OCI-LY7 (cell line): ENCODE data around the gene FRRS1L. TPM values are rescaled to one million over a fixed set of nuclear protein-coding genes. Genes with fewer than 3 reads are reported as not detected.

Experiments used
- BruUV-seq: library from RNA; stranded (reverse); fragments of 400-500 nt; replicated peaks from 2 replicates; lab custom pipeline; 2021; lab: Mats Ljungman, UMichigan
- CTCF ChIA-PET: fragments of 300-600 bp; sonication (Branson Sonifier 250); formaldehyde crosslinking; loops from one replicate; lab custom pipeline; 2022; ENCODE audit warnings: antibody characterized with exemption; ENCODE audit not compliant: unreplicated experiment; lab: Charles Lee
- POLR2A ChIA-PET: fragments of 300-600 bp; sonication (Branson Sonifier 250); formaldehyde crosslinking; loops from one replicate; lab custom pipeline; 2022; ENCODE audit warnings: antibody characterized with exemption; lab: Charles Lee
- DNase-seq: peaks from one replicate; pipeline ENCODE4 v3.0.0-alpha.2; 2015; ENCODE audit warnings: low spot score
- H2AFZ ChIP-seq: fragments of 200-600 bp; sonication (generic), shearing (Covaris generic); 2 replicates; pipeline ENCODE4 v1.6.1; 2014; ENCODE audit warnings: mild to moderate bottlenecking, antibody characterized with exemption, low read length, moderate library complexity
- H3K27ac ChIP-seq: fragments of 200-600 bp; sonication (generic); 2 replicates; pipeline ENCODE4 v1.5.1; 2014; ENCODE audit warnings: mixed run types, low read depth, mild to moderate bottlenecking, moderate library complexity, low read length, inconsistent platforms; ENCODE audit not compliant: poor library complexity, severe bottlenecking
- H3K36me3 ChIP-seq: fragments of 200-600 bp; sonication (generic); 2 replicates; pipeline ENCODE4 v1.6.1; 2014; ENCODE audit warnings: mild to moderate bottlenecking, antibody characterized with exemption, low read length, moderate library complexity, mixed read lengths; ENCODE audit not compliant: insufficient read depth
- H3K4me1 ChIP-seq: fragments of 200-600 bp; sonication (generic); 2 replicates; pipeline ENCODE4 v1.5.1; 2014; ENCODE audit warnings: mild to moderate bottlenecking, low read length; ENCODE audit not compliant: insufficient read depth, poor library complexity, severe bottlenecking
- H3K4me2 ChIP-seq: fragments of 200-600 bp; sonication (generic); 2 replicates; pipeline ENCODE4 v1.6.1; 2014; ENCODE audit warnings: mild to moderate bottlenecking, low read length
- H3K4me3 ChIP-seq: fragments of 200-600 bp; sonication (generic); 2 replicates; pipeline ENCODE4 v1.5.1; 2014; ENCODE audit warnings: mild to moderate bottlenecking, low read depth, low read length; ENCODE audit not compliant: poor library complexity, severe bottlenecking
- H3K79me2 ChIP-seq: fragments of 200-600 bp; sonication (generic); 2 replicates; pipeline ENCODE4 v1.6.1; 2016; ENCODE audit warnings: low read depth, mild to moderate bottlenecking, low read length, moderate library complexity, mixed read lengths; ENCODE audit not compliant: insufficient read depth
- H3K9me2 ChIP-seq: fragments of 200-600 bp; sonication (generic); 2 replicates; pipeline ENCODE4 v1.6.1; 2016; ENCODE audit warnings: mild to moderate bottlenecking, low read length, mixed read lengths; ENCODE audit not compliant: insufficient read depth
- H3K9me3 ChIP-seq: fragments of 200-600 bp; sonication (generic); 2 replicates; pipeline ENCODE4 v1.6.1; 2014; ENCODE audit warnings: mild to moderate bottlenecking, mixed run types, low read length, mixed read lengths
- H4K20me1 ChIP-seq: fragments of 200-600 bp; sonication (generic); 2 replicates; pipeline ENCODE4 v1.6.1; 2014; ENCODE audit warnings: mild to moderate bottlenecking, antibody characterized with exemption, low read length, moderate library complexity, mixed read lengths; ENCODE audit not compliant: insufficient read depth
- CTCF ChIP-seq: fragments of 200-600 bp; sonication (generic); conservative IDR thresholded peaks from 2 replicates; pipeline ENCODE4 v1.5.1; 2014; ENCODE audit warnings: mild to moderate bottlenecking, antibody characterized with exemption, low read length, moderate library complexity, mixed read lengths
- EZH2phosphoT487 ChIP-seq: fragments of 200-600 bp; sonication (generic); IDR thresholded peaks from 2 replicates; pipeline ENCODE4 v1.6.1; 2018; ENCODE audit warnings: low read depth, borderline replicate concordance, mild to moderate bottlenecking, mixed run types, antibody characterized with exemption, low read length, moderate library complexity, mixed read lengths
- intact Hi-C: fragments of 100-400 bp; cut with micrococcal nuclease; formaldehyde crosslinking; loops from one replicate; pipeline ENCODE4 v1.10.0; 2022; ENCODE audit not compliant: unreplicated experiment
- total RNA-seq, 2 experiments: library from RNA; depleted of rRNA in 1 of 2; stranded (reverse); fragments of >200 nt in 1 of 2; shearing (Covaris generic) in 1 of 2; gene quantifications; 2 replicates each; pipeline ENCODE4 v1.2.3, GENCODE V29; 2014 to 2022

FRRS1L gene
- total RNA-seq, 2 experiments from 2014 or later = not detected

- H3K9me3 ChIP-seq = no peaks in the 10 kb centered on the region
- no peak overlapping the region for H3K4me2 ChIP-seq
- no peaks in the 10 kb centered on the region for H3K79me2 ChIP-seq
- H3K9me2 ChIP-seq = no peaks in the 10 kb centered on the region
- H3K27ac ChIP-seq = no peak overlapping the region
- no peak for DNase-seq
- no peak for TF ChIP-seq EZH2phosphoT487
- no peak for TF ChIP-seq CTCF
- H4K20me1 ChIP-seq = no peaks in the 10 kb centered on the region
- H2AFZ ChIP-seq = no peak overlapping the region
- CTCF ChIA-PET = no interaction called here
- H3K4me1 ChIP-seq = peaks cover 10% of the 10 kb centered on the region
- no peaks in the 10 kb centered on the region for H3K36me3 ChIP-seq
- BruUV-seq = no TSS peak
- POLR2A ChIA-PET = interaction anchor here (0.5 kb wide), 1 partner anchor 125 kb away, joined by 3 read pairs; no protein-coding TSS in a partner anchor
- H3K4me3 ChIP-seq = no peak overlapping the region
- intact Hi-C loops = no loop called here
These were observed 4.4 kb downstream of the FRRS1L start for GRCh38 chr9:109162677-109163076.

GRCh38 chr9:109161471-109161870, 5.6 kb downstream of the FRRS1L start:
- no peak for TF ChIP-seq EZH2phosphoT487
- TF ChIP-seq CTCF = no peak
- no peak overlapping the region for H2AFZ ChIP-seq
- no peaks in the 10 kb centered on the region for H3K9me3 ChIP-seq
- H3K27ac ChIP-seq = no peak overlapping the region
- no peak for DNase-seq
- no TSS peak for BruUV-seq
- ChIA-PET POLR2A (no interaction called here), CTCF (no interaction called here)
- H3K36me3 ChIP-seq = no peaks in the 10 kb centered on the region
- no peak overlapping the region for H3K4me2 ChIP-seq
- no peaks in the 10 kb centered on the region for H4K20me1 ChIP-seq
- no peaks in the 10 kb centered on the region for H3K79me2 ChIP-seq
- H3K4me3 ChIP-seq = no peak overlapping the region
- intact Hi-C loops = no loop called here
- no peaks in the 10 kb centered on the region for H3K9me2 ChIP-seq
- H3K4me1 ChIP-seq = peaks cover 10% of the 10 kb centered on the region

- H3K4me2 ChIP-seq = no peak overlapping the region
- no peaks in the 10 kb centered on the region for H3K9me3 ChIP-seq
- H2AFZ ChIP-seq = no peak overlapping the region
- intact Hi-C loops = no loop called here
- no peaks in the 10 kb centered on the region for H3K9me2 ChIP-seq
- ChIA-PET POLR2A (no interaction called here), CTCF (no interaction called here)
- TF ChIP-seq EZH2phosphoT487 = no peak
- no peak for TF ChIP-seq CTCF
- no peaks in the 10 kb centered on the region for H3K79me2 ChIP-seq
- DNase-seq = no peak
- no peak overlapping the region for H3K4me3 ChIP-seq
- no peaks in the 10 kb centered on the region for H4K20me1 ChIP-seq
- no peak overlapping the region for H3K27ac ChIP-seq
- H3K36me3 ChIP-seq = no peaks in the 10 kb centered on the region
- no TSS peak for BruUV-seq
- peaks cover 9% of the 10 kb centered on the region for H3K4me1 ChIP-seq
These were observed 7.5 kb downstream of the FRRS1L start for GRCh38 chr9:109159583-109159982.
